Hematopoietic multipotent progenitor cell (in vitro differentiated cells): ENCODE results near the gene SCUBE2. TPM values are rescaled to one million over a fixed set of nuclear protein-coding genes. Genes with fewer than 3 reads are reported as not detected.

Experiments used
- DNase-seq, 3 donors: peaks; one replicate each; pipeline ENCODE4 v3.0.0-alpha.2; 2011 to 2015; ENCODE audit warnings: low read depth in 2 of 3, low spot score in 2 of 3
- small RNA-seq: library from RNA; depleted of rRNA; stranded (forward); fragments of <200 nt; gene quantifications from one replicate; pipeline ENCODE3, GENCODE V24; 2012
- total RNA-seq: library from RNA; depleted of rRNA; stranded (reverse); fragments of >200 nt; gene quantifications from one replicate; pipeline ENCODE4 v1.2.3, GENCODE V29; 2012

Gene SCUBE2
- total RNA-seq, 1 donor: 0.27 TPM

DNA sequence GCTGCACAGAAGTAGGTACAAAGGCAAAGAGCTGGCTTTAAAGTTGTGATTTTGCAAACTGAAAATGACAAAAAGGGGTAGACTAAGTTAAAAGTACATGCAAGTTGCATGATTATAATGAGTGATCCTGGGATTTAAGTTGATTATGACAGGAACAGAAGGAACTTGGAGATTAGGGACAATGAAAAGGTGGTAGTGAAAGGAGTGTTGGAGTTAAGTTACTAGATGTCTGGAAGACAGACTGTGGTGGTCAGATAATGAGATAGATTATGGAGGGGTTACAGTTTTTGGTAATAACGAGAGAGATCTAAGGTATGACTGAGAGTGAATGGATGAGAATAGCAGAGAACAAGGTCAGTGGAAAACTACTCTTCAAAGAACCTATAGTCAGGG, 119.5 kb downstream of the SCUBE2 start:
- no peak for DNase-seq

- DNase-seq: no peak
Measured at GRCh38 chr11:8971196-8971923, 120.0 kb downstream of the SCUBE2 start.

Small RNAs within 50 kb of the gene (small RNA-seq; reads per million reads assigned to genes)
- gene MIR5691: not detected

Other genes starting within 250 kb of the SCUBE2 start
- 15.9 TPM for gene AKIP1, start 180.4 kb downstream of the SCUBE2 start, total RNA-seq
- not detected for gene C11orf16, start 158.7 kb downstream of the SCUBE2 start, total RNA-seq
- not detected for gene ASCL3, start 148.6 kb downstream of the SCUBE2 start, total RNA-seq
- 13.2 TPM for gene TMEM9B, start 127.2 kb downstream of the SCUBE2 start, total RNA-seq
- 3.8 TPM for gene NRIP3, start 87.6 kb downstream of the SCUBE2 start, total RNA-seq
- 433 TPM for gene DENND5A, start 173.8 kb upstream of the SCUBE2 start, total RNA-seq
- gene TMEM41B, start 223.0 kb upstream of the SCUBE2 start, total RNA-seq: 12.9 TPM